ENCODE data around the gene SYT12. TPM values are rescaled to one million over a fixed set of nuclear protein-coding genes. Genes with fewer than 3 reads are reported as not detected.
A peak's percentile ranks its signal among the peaks of the same experiment; 100 is the strongest.

Gene SYT12
- total RNA-seq (under 1 TPM in 1 of 5 donors, not detected in 4; 0.20 TPM), total RNA-seq (0 to 0.23 (median 0) reads per million in 29 experiments)
- not detected for total RNA-seq (2013)

DNA sequence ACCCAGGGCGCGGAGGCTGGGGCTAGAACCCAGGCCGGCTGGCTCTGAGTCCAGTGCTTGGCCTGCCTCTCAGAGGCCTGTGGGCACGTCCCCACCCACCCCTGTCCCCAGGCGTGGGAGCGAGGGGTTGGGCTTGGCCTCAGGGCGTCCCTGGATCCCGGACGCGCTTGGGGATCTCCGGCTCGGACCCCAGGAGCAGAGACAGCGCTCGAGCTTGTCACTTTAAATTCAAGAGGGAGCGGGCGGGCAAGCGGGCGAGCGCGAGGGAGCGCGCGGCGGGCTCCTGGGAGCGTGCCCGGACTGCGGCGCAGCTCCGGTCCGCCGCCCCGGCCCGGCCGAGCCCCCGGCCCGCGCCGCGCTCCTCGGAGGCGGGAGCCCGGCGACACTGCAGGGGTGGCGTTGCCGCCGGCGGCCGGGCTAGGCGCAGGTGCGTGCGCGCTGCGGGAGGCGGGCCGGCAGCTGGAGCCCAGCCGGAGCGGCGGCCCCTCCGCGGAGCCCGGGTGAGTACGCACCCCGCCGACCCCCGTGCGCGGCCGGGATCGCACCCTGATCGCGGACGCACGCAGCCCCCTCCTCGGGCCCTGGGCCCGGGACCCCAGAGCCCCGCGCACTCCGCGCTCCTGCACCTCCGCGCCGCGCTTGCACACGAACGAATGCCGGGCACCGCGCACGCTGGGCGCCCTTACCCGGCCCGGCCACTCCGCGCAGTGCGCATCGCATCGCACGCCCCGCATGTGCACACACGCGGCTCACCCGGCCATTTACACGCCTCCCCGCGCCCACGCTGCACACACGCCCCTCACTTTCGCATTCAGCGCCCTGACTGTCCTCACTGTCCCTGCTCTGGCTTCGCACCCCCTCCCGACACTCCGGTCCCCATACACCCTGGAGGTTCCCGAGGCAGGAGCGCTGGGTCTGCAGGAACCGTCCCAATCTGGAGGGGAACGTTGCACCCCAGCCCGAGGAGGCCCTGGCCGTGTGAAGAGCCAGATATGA is at the start of gene SYT12:
Gene SYT12 (plus strand): TSS at position 174 of the 996 bp plus-strand sequence. CDS start 7,011 bp downstream, outside the sequence.
- no peak within 1 kb of the TSS for H3K27ac ChIP-seq (ENCODE audit: low read length)
- ChIA-PET POLR2A (no interaction called here), CTCF (no interaction called here)
- H3K9me3 ChIP-seq: no peaks in the 10 kb centered on the region
- 5% methylated on average over 110 of the region's 118 CpGs for WGBS (ENCODE audit: insufficient coverage)
- Mint-ChIP-seq H3K4me3 (peak within 1 kb of the TSS; percentile 65 to 79 (median 74)), H3K4me1 (peaks cover 29 to 35% (median 29%) of the 10 kb centered on the region in 3 donors), H3K27me3 (peaks cover 12 to 43% of the 10 kb centered on the region in 2 donors), H3K36me3 (no peaks in the 10 kb centered on the region), H3K9me3 (peaks cover 0 to 3% (median 0%) of the 10 kb centered on the region in 3 donors), H3K27ac (peak within 1 kb of the TSS in 1 of 2 donors; percentile 57)
- peaks cover 13 to 35% of the 10 kb centered on the region in 2 experiments for H3K4me1 ChIP-seq (ENCODE audit: control insufficient read depth in 1 of 2, extremely low read depth in 1 of 2, insufficient read depth in 2 of 2, low read length in 2 of 2)
- peak within 1 kb of the TSS; percentile 34 to 61 for H3K4me3 ChIP-seq (ENCODE audit: control insufficient read depth in 1 of 2, extremely low read depth in 1 of 2, low read length in 1 of 2)
- no peaks in the 10 kb centered on the region for H3K36me3 ChIP-seq (ENCODE audit: control insufficient read depth in 2 of 2, extremely low read depth in 1 of 2, insufficient read depth in 1 of 2, low read length in 1 of 2)
- ATAC-seq (replicated peaks in 1 of 4): peak; percentile 21 to 39 (median 28)
- DNase-seq: peak in 2 of 35 experiments; percentile 12 to 25
- peaks cover 6 to 72% of the 10 kb centered on the region in 2 experiments for H3K27me3 ChIP-seq (replicated peaks in 1 of 2; ENCODE audit: control insufficient read depth in 2 of 2, extremely low read depth in 1 of 2, insufficient read depth in 2 of 2, low read length in 1 of 2)

- DNase-seq (no peak), ATAC-seq (replicated peaks in 1 of 4) (no peak)
- 86% methylated on average over 5 of the region's 8 CpGs for WGBS (ENCODE audit: insufficient coverage)
- Histone ChIP-seq H3K4me3 (ENCODE audit: control insufficient read depth in 1 of 2, extremely low read depth in 1 of 2, low read length in 1 of 2) (no peak overlapping the region), H3K27ac (ENCODE audit: low read length) (no peak overlapping the region), H3K27me3 (replicated peaks in 1 of 2; ENCODE audit: control insufficient read depth in 2 of 2, extremely low read depth in 1 of 2, insufficient read depth in 2 of 2, low read length in 1 of 2) (peaks cover 0 to 31% of the 10 kb centered on the region in 2 experiments), H3K9me3 (no peaks in the 10 kb centered on the region), H3K36me3 (ENCODE audit: control insufficient read depth in 2 of 2, extremely low read depth in 1 of 2, insufficient read depth in 1 of 2, low read length in 1 of 2) (no peaks in the 10 kb centered on the region), H3K4me1 (ENCODE audit: control insufficient read depth in 1 of 2, extremely low read depth in 1 of 2, insufficient read depth in 2 of 2, low read length in 2 of 2) (no peaks in the 10 kb centered on the region)
- peaks cover 0 to 3% (median 2%) of the 10 kb centered on the region in 3 donors for H3K4me1 Mint-ChIP-seq
- no peaks in the 10 kb centered on the region for H3K36me3 Mint-ChIP-seq
- ChIA-PET CTCF (no interaction called here), POLR2A (no interaction called here)
- H3K27me3 Mint-ChIP-seq: peaks cover 3 to 12% of the 10 kb centered on the region in 2 donors
- H3K9me3 Mint-ChIP-seq: peaks cover 0 to 4% (median 3%) of the 10 kb centered on the region in 3 donors
- H3K27ac Mint-ChIP-seq: no peak overlapping the region
- H3K4me3 Mint-ChIP-seq: no peak overlapping the region
Measured at GRCh38 chr11:66973956-66974580, 48.9 kb upstream of the SYT12 start.

DNA sequence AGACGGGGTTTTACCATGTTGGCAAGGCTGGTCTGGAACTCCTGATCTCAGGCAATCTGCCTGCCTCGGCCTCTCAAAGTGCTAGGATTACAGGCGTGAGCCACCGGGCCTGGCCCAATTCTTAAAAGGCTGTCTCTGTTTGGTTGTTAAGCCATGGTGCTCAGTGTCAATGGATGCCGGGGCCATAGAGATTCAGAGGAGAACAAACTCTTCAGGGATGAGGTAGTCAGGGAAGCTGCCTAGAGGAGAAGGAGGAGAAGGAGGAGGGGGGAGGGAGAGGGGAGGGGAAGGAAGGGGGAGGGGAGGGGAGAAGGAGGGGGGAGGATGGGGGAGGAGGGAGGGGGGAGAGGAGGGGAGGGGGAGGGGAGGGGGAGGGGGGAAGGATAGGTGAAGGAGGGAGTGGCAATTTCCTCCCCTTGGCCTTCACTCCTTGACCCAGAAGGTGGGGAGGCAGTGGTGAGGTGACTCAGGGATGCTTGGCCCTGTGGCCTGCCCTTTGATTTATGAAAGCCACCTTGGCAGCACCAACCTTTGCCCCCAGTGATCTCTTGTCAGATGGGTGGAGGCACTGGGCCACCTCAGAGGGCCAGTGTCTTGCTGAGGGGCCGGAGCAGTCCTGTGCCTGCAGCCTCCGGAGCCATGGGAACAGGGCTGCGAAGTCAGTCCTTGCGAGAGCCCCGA is 48.1 kb upstream of the SYT12 start, which contains the start of gene C11orf86:
Gene C11orf86 (plus strand): TSS at position 581 of the 681 bp plus-strand sequence. CDS start 59 bp downstream, at position 640.
- Mint-ChIP-seq H3K27me3 (peaks cover 3 to 12% of the 10 kb centered on the region in 2 donors), H3K27ac (no peak within 1 kb of the TSS), H3K36me3 (no peaks in the 10 kb centered on the region), H3K4me3 (no peak within 1 kb of the TSS), H3K4me1 (peaks cover 0 to 3% (median 2%) of the 10 kb centered on the region in 3 donors), H3K9me3 (peaks cover 0 to 10% (median 3%) of the 10 kb centered on the region in 3 donors)
- peaks cover 0 to 31% of the 10 kb centered on the region in 2 experiments for H3K27me3 ChIP-seq (replicated peaks in 1 of 2; ENCODE audit: control insufficient read depth in 2 of 2, extremely low read depth in 1 of 2, insufficient read depth in 2 of 2, low read length in 1 of 2)
- ChIA-PET CTCF (no interaction called here), POLR2A (no interaction called here)
- no peak within 1 kb of the TSS for H3K27ac ChIP-seq (ENCODE audit: low read length)
- WGBS (ENCODE audit: insufficient coverage): 88% methylated on average over 9 of the region's 10 CpGs
- no peaks in the 10 kb centered on the region for H3K9me3 ChIP-seq
- H3K4me1 ChIP-seq (ENCODE audit: control insufficient read depth in 1 of 2, extremely low read depth in 1 of 2, insufficient read depth in 2 of 2, low read length in 2 of 2): no peaks in the 10 kb centered on the region
- no peaks in the 10 kb centered on the region for H3K36me3 ChIP-seq (ENCODE audit: control insufficient read depth in 2 of 2, extremely low read depth in 1 of 2, insufficient read depth in 1 of 2, low read length in 1 of 2)
- ATAC-seq (replicated peaks in 1 of 4) (no peak), DNase-seq (no peak)
- no peak within 1 kb of the TSS for H3K4me3 ChIP-seq (ENCODE audit: control insufficient read depth in 1 of 2, extremely low read depth in 1 of 2, low read length in 1 of 2)

GRCh38 chr11:66975405-66976027 is 47.4 kb upstream of the SYT12 start:
- Histone ChIP-seq H3K27ac (ENCODE audit: low read length) (no peak overlapping the region), H3K9me3 (no peaks in the 10 kb centered on the region), H3K27me3 (replicated peaks in 1 of 2; ENCODE audit: control insufficient read depth in 2 of 2, extremely low read depth in 1 of 2, insufficient read depth in 2 of 2, low read length in 1 of 2) (peaks cover 0 to 31% of the 10 kb centered on the region in 2 experiments), H3K4me1 (ENCODE audit: control insufficient read depth in 1 of 2, extremely low read depth in 1 of 2, insufficient read depth in 2 of 2, low read length in 2 of 2) (no peaks in the 10 kb centered on the region), H3K4me3 (ENCODE audit: control insufficient read depth in 1 of 2, extremely low read depth in 1 of 2, low read length in 1 of 2) (no peak overlapping the region), H3K36me3 (ENCODE audit: control insufficient read depth in 2 of 2, extremely low read depth in 1 of 2, insufficient read depth in 1 of 2, low read length in 1 of 2) (no peaks in the 10 kb centered on the region)
- Mint-ChIP-seq H3K9me3 (peaks cover 0 to 10% (median 3%) of the 10 kb centered on the region in 3 donors), H3K36me3 (no peaks in the 10 kb centered on the region), H3K27me3 (peaks cover 3 to 12% of the 10 kb centered on the region in 2 donors), H3K27ac (no peak overlapping the region), H3K4me1 (peaks cover 0 to 3% (median 2%) of the 10 kb centered on the region in 3 donors), H3K4me3 (no peak overlapping the region)
- ChIA-PET CTCF (no interaction called here), POLR2A (no interaction called here)
- peak in 1 of 4 experiments; percentile 15 for ATAC-seq (replicated peaks in 1 of 4)
- DNase-seq: no peak
- WGBS (ENCODE audit: insufficient coverage): 68% methylated on average over 9 of the region's 11 CpGs

- Mint-ChIP-seq H3K36me3 (no peaks in the 10 kb centered on the region), H3K9me3 (peaks cover 0 to 10% (median 3%) of the 10 kb centered on the region in 3 donors), H3K27ac (no peak overlapping the region), H3K4me1 (no peaks in the 10 kb centered on the region), H3K4me3 (no peak overlapping the region), H3K27me3 (peaks cover 3 to 12% of the 10 kb centered on the region in 2 donors)
- Histone ChIP-seq H3K4me3 (ENCODE audit: control insufficient read depth in 1 of 2, extremely low read depth in 1 of 2, low read length in 1 of 2) (no peak overlapping the region), H3K27me3 (replicated peaks in 1 of 2; ENCODE audit: control insufficient read depth in 2 of 2, extremely low read depth in 1 of 2, insufficient read depth in 2 of 2, low read length in 1 of 2) (peaks cover 0 to 31% of the 10 kb centered on the region in 2 experiments), H3K9me3 (no peaks in the 10 kb centered on the region), H3K27ac (ENCODE audit: low read length) (no peak overlapping the region), H3K36me3 (ENCODE audit: control insufficient read depth in 2 of 2, extremely low read depth in 1 of 2, insufficient read depth in 1 of 2, low read length in 1 of 2) (no peaks in the 10 kb centered on the region), H3K4me1 (ENCODE audit: control insufficient read depth in 1 of 2, extremely low read depth in 1 of 2, insufficient read depth in 2 of 2, low read length in 2 of 2) (no peaks in the 10 kb centered on the region)
- 44% methylated on average over 6 of the region's 9 CpGs for WGBS (ENCODE audit: insufficient coverage)
- ChIA-PET CTCF (no interaction called here), POLR2A (no interaction called here)
- DNase-seq (peak in 8 of 35 experiments; percentile 9 to 36 (median 10)), ATAC-seq (replicated peaks in 1 of 4) (peak in 1 of 4 experiments; percentile 40)
Measured at GRCh38 chr11:66976028-66976467, 46.9 kb upstream of the SYT12 start.

All from T-cell (primary cell).